Hepatocyte (in vitro differentiated cells): ENCODE results near the gene LAMC2. TPM values are rescaled to one million over a fixed set of nuclear protein-coding genes. Genes with fewer than 3 reads are reported as not detected.
A peak's percentile ranks its signal among the peaks of the same experiment; 100 is the strongest.

ENCODE experiments used
- DNase-seq: peaks from one replicate; pipeline ENCODE4 v3.0.0-alpha.2; 2016; ENCODE audit warnings: low spot score
- H2AFZ ChIP-seq: fragments of 200-600 bp; sonication (generic); 2 replicates; pipeline ENCODE4 v1.6.0; 2016; ENCODE audit warnings: antibody characterized with exemption, mild to moderate bottlenecking
- H3K27ac ChIP-seq: fragments of 200-600 bp; sonication (generic); 2 replicates; pipeline ENCODE4 v1.5.1; 2016; ENCODE audit warnings: mild to moderate bottlenecking
- H3K27me3 ChIP-seq: fragments of 200-600 bp; sonication (generic); 2 replicates; pipeline ENCODE4 v1.6.1; 2016
- H3K36me3 ChIP-seq: fragments of 200-600 bp; sonication (generic); replicated peaks from 2 replicates; pipeline ENCODE4 v1.5.1; 2016; ENCODE audit warnings: low read depth; ENCODE audit not compliant: insufficient read depth
- H3K4me1 ChIP-seq: fragments of 200-600 bp; sonication (generic); 2 replicates; pipeline ENCODE4 v1.5.1; 2016; ENCODE audit warnings: mild to moderate bottlenecking, moderate library complexity; ENCODE audit not compliant: insufficient read depth
- H3K4me2 ChIP-seq: fragments of 200-600 bp; sonication (generic); 2 replicates; pipeline ENCODE4 v1.6.0; 2016
- H3K4me3 ChIP-seq: fragments of 200-600 bp; sonication (generic); 2 replicates; pipeline ENCODE4 v1.5.1; 2016; ENCODE audit warnings: mild to moderate bottlenecking
- H3K79me2 ChIP-seq: fragments of 200-600 bp; sonication (generic); 2 replicates; pipeline ENCODE4 v1.6.0; 2017; ENCODE audit warnings: mild to moderate bottlenecking
- H3K9me2 ChIP-seq: fragments of 200-600 bp; sonication (generic); replicated peaks from 2 replicates; pipeline ENCODE4 v1.6.0; 2017; ENCODE audit warnings: mild to moderate bottlenecking; ENCODE audit not compliant: insufficient read depth
- H3K9me3 ChIP-seq: fragments of 200-600 bp; sonication (generic); 2 replicates; pipeline ENCODE4 v1.5.1; 2016; ENCODE audit warnings: low read depth, mild to moderate bottlenecking
- H4K20me1 ChIP-seq: fragments of 200-600 bp; sonication (generic); 2 replicates; pipeline ENCODE4 v1.6.0; 2016; ENCODE audit warnings: mild to moderate bottlenecking; ENCODE audit not compliant: insufficient read depth, poor library complexity, severe bottlenecking
- EZH2 ChIP-seq: fragments of 200-600 bp; sonication (generic); IDR thresholded peaks from 2 replicates; pipeline ENCODE4 v1.6.1; 2016; ENCODE audit warnings: antibody characterized with exemption, mild to moderate bottlenecking, borderline replicate concordance
- EZH2phosphoT487 ChIP-seq: fragments of 200-600 bp; sonication (generic); IDR thresholded peaks from one replicate; pipeline ENCODE4 v1.6.1; 2018; ENCODE audit warnings: antibody characterized with exemption, mild to moderate bottlenecking, low read depth, moderate library complexity; ENCODE audit not compliant: unreplicated experiment, severe bottlenecking
- WGBS: methylation state at CpG from one replicate; pipeline ENCODE4 v1.1.6; 2016; ENCODE audit warnings: low lambda C conversion rate; ENCODE audit errors: missing lambda C conversion rate; 5-methylcytosine and 5-hydroxymethylcytosine counted together
- polyA plus RNA-seq: library from polyadenylated mRNA; unstranded; fragments of >200 nt; fragmentation: Nextera tagmentation; extraction: Ambion mirVana; gene quantifications from 2 replicates; pipeline ENCODE4 v1.2.1, GENCODE V29; 2016
- total RNA-seq: library from RNA; depleted of rRNA; stranded (reverse); fragments of >200 nt; gene quantifications from 2 replicates; pipeline ENCODE4 v1.2.3, GENCODE V29; 2014
- TF ChIP-seq, protein P1 (sequence below): fragments of 200-600 bp; sonication (generic); IDR thresholded peaks from 2 replicates; pipeline ENCODE4 v1.5.1; 2016; ENCODE audit warnings: antibody characterized with exemption, mild to moderate bottlenecking; ENCODE audit not compliant: poor library complexity

The LAMC2 gene
- total and polyA plus RNA-seq, 2 experiments from 2014 or later, result 45.3 to 76.3 TPM

DNA sequence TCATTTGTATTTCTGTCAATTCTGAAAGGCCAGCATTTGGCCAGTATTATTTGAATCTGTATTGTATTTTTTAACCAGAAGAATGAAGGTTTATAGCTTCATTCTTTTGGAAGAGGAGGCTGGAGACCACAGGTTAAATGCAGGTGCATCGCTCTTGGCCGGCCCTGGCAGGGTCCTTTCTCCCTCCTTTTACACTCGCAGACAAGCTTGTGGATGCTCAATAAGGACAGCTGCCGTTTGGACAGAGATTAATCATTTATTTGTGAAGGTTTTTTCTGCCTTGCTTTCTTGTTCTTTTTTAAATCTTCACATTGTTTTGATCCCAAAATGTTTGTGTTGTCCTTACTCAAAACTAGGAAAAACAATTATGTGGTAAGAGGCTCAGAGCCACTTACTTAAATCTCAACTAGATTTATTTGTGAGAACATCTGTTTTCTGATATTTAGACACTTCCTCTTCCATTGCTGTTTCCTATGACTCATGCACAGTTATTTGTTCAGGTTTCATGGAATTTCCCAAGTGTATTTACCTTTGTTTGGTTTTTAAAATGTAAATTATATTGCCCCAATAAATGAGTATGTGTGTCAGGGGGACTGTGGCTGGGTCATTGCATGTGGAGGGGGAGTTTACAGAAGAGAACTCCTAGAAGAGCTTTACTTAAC lies 46.7 kb upstream of the LAMC2 start:
- peak; percentile 46 for DNase-seq
- Histone ChIP-seq H3K36me3 (peaks cover 4% of the 10 kb centered on the region), H3K27ac (peak overlapping the region; percentile 76), H3K4me1 (peaks cover 14% of the 10 kb centered on the region), H3K4me3 (no peak overlapping the region), H2AFZ (no peak overlapping the region), H3K9me2 (no peaks in the 10 kb centered on the region), H3K27me3 (no peaks in the 10 kb centered on the region), H4K20me1 (no peaks in the 10 kb centered on the region), H3K9me3 (no peaks in the 10 kb centered on the region), H3K79me2 (no peaks in the 10 kb centered on the region), H3K4me2 (peak overlapping the region; percentile 18)
- WGBS, result 56% methylated on average over 4 of the region's 4 CpGs
- TF ChIP-seq EZH2phosphoT487 (no peak), EZH2 (no peak)
- TF ChIP-seq, protein P1, sequence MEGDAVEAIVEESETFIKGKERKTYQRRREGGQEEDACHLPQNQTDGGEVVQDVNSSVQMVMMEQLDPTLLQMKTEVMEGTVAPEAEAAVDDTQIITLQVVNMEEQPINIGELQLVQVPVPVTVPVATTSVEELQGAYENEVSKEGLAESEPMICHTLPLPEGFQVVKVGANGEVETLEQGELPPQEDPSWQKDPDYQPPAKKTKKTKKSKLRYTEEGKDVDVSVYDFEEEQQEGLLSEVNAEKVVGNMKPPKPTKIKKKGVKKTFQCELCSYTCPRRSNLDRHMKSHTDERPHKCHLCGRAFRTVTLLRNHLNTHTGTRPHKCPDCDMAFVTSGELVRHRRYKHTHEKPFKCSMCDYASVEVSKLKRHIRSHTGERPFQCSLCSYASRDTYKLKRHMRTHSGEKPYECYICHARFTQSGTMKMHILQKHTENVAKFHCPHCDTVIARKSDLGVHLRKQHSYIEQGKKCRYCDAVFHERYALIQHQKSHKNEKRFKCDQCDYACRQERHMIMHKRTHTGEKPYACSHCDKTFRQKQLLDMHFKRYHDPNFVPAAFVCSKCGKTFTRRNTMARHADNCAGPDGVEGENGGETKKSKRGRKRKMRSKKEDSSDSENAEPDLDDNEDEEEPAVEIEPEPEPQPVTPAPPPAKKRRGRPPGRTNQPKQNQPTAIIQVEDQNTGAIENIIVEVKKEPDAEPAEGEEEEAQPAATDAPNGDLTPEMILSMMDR, result no peak

DNA sequence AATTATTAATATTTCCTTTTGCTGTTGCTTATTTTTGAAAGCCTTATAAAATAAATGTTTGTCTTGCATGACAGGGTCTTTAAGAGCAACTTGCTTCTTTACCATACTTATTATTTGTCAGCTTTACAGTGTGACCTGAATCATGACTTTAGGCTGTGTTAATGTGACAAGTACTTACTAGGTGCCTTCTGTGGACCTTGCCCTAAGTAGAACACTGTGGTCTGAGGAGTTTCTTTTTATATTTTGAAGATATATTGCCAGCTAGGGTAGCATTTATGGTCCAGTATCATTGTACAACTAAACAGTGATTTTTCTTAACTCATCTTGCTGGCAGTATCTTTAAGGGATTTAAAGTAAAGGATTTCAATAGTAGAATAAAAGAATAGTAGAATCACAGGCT lies 45.4 kb upstream of the LAMC2 start:
- no peak for TF ChIP-seq EZH2
- TF ChIP-seq EZH2phosphoT487, result no peak
- TF ChIP-seq, protein P1, result no peak
- no peak for DNase-seq
- Histone ChIP-seq H3K4me1 (peaks cover 14% of the 10 kb centered on the region), H3K9me2 (no peaks in the 10 kb centered on the region), H3K36me3 (peaks cover 4% of the 10 kb centered on the region), H3K27ac (peak overlapping the region; percentile 76), H3K4me3 (no peak overlapping the region), H4K20me1 (no peaks in the 10 kb centered on the region), H3K79me2 (no peaks in the 10 kb centered on the region), H3K9me3 (no peaks in the 10 kb centered on the region), H3K27me3 (no peaks in the 10 kb centered on the region), H3K4me2 (no peak overlapping the region), H2AFZ (no peak overlapping the region)

DNA sequence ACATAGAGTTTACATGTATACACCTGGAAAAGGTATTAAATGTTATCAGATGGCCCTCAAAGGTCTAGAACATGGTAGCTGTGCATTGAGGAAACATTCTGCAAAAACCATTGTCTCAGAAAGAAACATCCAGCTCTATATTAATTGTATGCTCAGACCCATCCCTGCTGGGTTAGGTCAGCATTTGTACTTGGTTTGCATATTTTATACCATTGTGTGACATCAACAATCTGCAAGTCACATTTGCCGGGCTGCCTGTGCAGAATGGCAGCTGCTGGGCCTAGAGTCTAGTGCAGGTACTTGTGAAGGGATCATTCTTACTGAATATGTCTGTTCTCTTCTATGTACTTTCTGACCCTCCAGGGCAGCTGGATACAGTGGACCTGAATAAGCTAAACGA lies 43.9 kb upstream of the LAMC2 start:
- no peak overlapping the region for H3K4me3 ChIP-seq
- H3K27ac ChIP-seq, result no peak overlapping the region
- H3K4me2 ChIP-seq, result no peak overlapping the region
- no peak for DNase-seq
- peaks cover 14% of the 10 kb centered on the region for H3K4me1 ChIP-seq
- no peaks in the 10 kb centered on the region for H3K9me3 ChIP-seq
- no peaks in the 10 kb centered on the region for H3K79me2 ChIP-seq
- H2AFZ ChIP-seq, result no peak overlapping the region
- no peaks in the 10 kb centered on the region for H3K27me3 ChIP-seq
- H4K20me1 ChIP-seq, result no peaks in the 10 kb centered on the region
- TF ChIP-seq EZH2 (no peak), EZH2phosphoT487 (no peak)
- TF ChIP-seq, protein P1, result no peak
- H3K36me3 ChIP-seq, result no peaks in the 10 kb centered on the region
- WGBS, result 95% methylated on average over 2 of the region's 2 CpGs
- no peaks in the 10 kb centered on the region for H3K9me2 ChIP-seq
